Stimulated activated naive CD8-positive, alpha-beta T cell treated with anti-CD3 and anti-CD28 coated beads, Interleukin-15, Interleukin-2, amounts not matched to agents 100 ng/mL and 50 ng/mL, for 24 hours (primary cell): ENCODE measurements around the gene FNDC4.

ENCODE experiments used
- H3K27ac Mint-ChIP-seq: one replicate; pipeline ENCODE4 v1.8.0; 2021; ENCODE audit warnings: mild to moderate bottlenecking, mixed read lengths
- H3K27me3 Mint-ChIP-seq: one replicate; pipeline ENCODE4 v1.8.0; 2021; ENCODE audit warnings: mixed read lengths
- H3K36me3 Mint-ChIP-seq: one replicate; pipeline ENCODE4 v1.8.0; 2021; ENCODE audit warnings: low read depth, mixed read lengths
- H3K4me1 Mint-ChIP-seq: one replicate; pipeline ENCODE4 v1.8.0; 2021; ENCODE audit warnings: low read depth, mixed read lengths
- H3K4me3 Mint-ChIP-seq: one replicate; pipeline ENCODE4 v1.8.0; 2021; ENCODE audit warnings: mild to moderate bottlenecking, mixed read lengths
- H3K9me3 Mint-ChIP-seq: one replicate; pipeline ENCODE4 v1.8.0; 2021; ENCODE audit warnings: mixed read lengths

The FNDC4 gene

DNA sequence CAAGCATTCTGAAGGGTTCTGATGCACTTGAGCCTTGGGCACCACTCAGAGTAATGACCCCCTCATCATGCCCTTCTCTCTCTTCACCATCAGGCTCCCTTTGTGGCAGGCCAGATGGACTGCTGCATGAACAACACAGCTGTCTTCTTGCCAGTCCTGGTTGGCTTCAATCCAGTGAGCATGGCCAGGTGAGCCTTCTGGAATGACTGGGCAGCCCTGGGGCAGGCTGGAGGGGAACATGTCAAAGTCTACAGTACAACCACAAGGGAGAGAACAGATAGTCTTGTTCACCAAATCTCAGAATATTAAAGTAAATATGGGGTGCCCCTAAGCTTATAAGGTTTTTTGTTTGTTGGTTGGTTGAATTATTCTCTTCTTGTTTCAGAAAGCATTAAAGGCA lies 6.0 kb upstream of the FNDC4 start:
- H3K36me3 Mint-ChIP-seq = no peaks in the 10 kb centered on the region
- no peaks in the 10 kb centered on the region for H3K9me3 Mint-ChIP-seq
- H3K4me1 Mint-ChIP-seq = no peaks in the 10 kb centered on the region
- H3K27ac Mint-ChIP-seq = no peak overlapping the region
- H3K4me3 Mint-ChIP-seq = no peak overlapping the region
- H3K27me3 Mint-ChIP-seq = peaks cover 31% of the 10 kb centered on the region

DNA sequence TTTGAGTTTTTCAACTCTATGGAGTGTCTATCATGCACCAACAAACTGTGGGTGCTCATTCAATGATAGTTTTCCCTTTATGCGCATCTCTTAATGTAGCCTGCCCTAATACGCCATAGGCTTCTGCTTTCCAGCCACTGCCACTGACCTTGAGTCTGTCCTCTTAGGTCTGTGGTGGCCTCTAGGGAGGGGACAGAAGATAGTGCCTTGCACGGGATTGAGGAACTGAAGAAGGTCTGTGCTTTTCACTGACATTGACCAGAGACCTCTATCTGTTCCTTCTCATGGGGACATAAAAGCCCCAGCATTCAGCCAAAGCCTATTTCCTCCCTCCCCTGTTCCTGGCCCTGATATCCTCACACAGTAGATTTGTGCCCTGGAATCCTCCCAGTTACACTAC lies 4.0 kb upstream of the FNDC4 start:
- no peak overlapping the region for H3K4me3 Mint-ChIP-seq
- peaks cover 7% of the 10 kb centered on the region for H3K4me1 Mint-ChIP-seq
- H3K27me3 Mint-ChIP-seq = peaks cover 45% of the 10 kb centered on the region
- no peaks in the 10 kb centered on the region for H3K36me3 Mint-ChIP-seq
- no peak overlapping the region for H3K27ac Mint-ChIP-seq
- no peaks in the 10 kb centered on the region for H3K9me3 Mint-ChIP-seq

DNA sequence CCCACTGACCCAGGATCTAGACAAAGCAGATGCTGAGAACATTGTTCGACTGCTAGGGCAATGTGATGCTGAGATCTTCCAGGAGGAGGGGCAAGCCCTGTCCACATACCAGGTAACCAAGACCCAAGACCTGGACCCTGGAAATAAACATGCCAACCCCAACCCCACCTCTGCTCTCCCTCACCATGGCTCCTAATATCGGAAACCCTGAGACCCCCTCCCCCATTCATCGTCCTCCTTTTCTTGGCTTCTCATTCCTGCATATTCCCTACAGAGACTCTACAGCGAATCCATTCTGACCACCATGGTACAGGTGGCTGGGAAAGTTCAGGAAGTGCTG lies 2.3 kb upstream of the FNDC4 start:
- H3K27me3 Mint-ChIP-seq = peaks cover 55% of the 10 kb centered on the region
- H3K9me3 Mint-ChIP-seq = no peaks in the 10 kb centered on the region
- H3K4me1 Mint-ChIP-seq = peaks cover 12% of the 10 kb centered on the region
- no peak overlapping the region for H3K27ac Mint-ChIP-seq
- no peak overlapping the region for H3K4me3 Mint-ChIP-seq
- H3K36me3 Mint-ChIP-seq = no peaks in the 10 kb centered on the region

DNA sequence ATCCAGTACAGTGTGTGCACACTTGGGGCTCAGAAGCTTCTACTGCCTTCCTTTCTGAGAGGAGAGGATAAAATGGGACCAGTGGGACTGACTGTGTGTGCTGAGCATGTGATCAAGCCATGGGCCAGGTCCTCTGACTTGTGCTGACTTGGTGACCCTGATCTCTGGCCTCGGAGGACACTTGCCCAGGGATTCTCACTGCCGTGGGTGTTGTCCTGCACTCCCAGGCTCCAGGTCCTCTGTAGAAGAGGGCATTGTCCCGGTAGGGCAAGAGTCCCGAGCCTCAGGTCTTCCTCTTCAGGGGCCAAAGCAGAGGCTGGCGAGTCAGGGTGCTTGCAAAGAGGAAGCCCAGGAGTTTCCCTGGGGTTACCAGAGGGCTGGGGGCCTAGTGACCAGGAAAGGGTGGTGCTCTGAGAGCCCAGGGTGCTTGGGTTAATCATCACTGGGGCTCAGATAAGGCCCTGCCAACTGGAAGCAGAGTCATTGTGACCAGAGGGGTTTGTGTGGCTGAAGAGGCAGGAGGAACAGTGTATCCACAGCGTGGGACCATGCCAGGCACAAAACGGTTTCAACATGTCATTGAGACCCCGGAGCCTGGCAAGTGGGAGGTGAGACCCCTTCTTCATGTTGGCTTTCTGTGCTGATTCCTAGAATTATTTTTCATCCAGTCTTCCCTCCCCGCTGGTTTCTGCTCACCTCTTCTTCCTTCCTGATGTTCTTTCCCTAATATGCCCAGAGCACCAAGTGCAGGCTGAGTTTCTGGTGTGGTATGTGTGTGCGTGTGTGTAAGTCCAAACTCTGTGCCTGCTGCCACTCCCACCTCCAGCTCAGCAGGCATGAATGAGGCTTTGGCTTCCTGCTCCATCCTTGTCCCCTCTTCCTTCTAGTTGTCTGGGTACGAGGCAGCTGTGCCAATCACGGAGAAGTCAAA lies 1.6 kb upstream of the FNDC4 start, which contains the start of gene GCKR:
GCKR (plus strand) TSS at position 483 of the 931 bp plus-strand sequence; CDS start at position 549, 66 bp downstream.
- peak within 1 kb of the TSS; percentile 59 for H3K4me3 Mint-ChIP-seq
- H3K27me3 Mint-ChIP-seq = peaks cover 55% of the 10 kb centered on the region

DNA sequence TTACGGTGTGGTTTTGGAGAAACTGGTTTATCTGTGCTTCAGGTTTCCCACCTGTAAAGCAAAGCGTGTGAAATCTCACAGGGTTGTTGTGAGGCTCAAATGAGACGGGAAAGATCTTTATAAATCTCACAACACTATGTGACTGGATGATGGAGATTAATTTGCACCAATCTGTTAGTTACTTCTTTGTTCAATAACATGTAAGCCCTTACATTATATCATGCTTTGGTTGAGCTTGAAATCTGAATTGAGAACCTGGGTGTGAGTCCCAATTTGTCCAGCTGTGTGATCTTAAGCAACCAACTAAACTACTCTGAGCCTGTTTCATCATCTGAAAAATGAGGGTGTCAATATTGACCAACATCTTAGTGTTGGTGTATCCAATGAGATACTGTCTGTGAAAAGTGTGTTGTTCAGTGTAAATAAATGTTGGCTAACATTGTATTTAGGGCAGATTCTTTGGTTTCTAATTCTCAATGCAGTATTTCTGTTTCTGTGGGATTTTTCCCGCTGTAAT lies 898 bp upstream of the FNDC4 start:
- H3K27ac Mint-ChIP-seq = no peak overlapping the region
- no peaks in the 10 kb centered on the region for H3K36me3 Mint-ChIP-seq
- H3K4me1 Mint-ChIP-seq = peaks cover 14% of the 10 kb centered on the region
- peak overlapping the region; percentile 59 for H3K4me3 Mint-ChIP-seq
- H3K9me3 Mint-ChIP-seq = no peaks in the 10 kb centered on the region
- peaks cover 55% of the 10 kb centered on the region for H3K27me3 Mint-ChIP-seq

More for the DNA sequence above, 1.6 kb upstream of the FNDC4 start, which contains the start of gene GCKR:
- H3K9me3 Mint-ChIP-seq = no peaks in the 10 kb centered on the region
- H3K36me3 Mint-ChIP-seq = no peaks in the 10 kb centered on the region
- peaks cover 12% of the 10 kb centered on the region for H3K4me1 Mint-ChIP-seq
- no peak within 1 kb of the TSS for H3K27ac Mint-ChIP-seq

DNA sequence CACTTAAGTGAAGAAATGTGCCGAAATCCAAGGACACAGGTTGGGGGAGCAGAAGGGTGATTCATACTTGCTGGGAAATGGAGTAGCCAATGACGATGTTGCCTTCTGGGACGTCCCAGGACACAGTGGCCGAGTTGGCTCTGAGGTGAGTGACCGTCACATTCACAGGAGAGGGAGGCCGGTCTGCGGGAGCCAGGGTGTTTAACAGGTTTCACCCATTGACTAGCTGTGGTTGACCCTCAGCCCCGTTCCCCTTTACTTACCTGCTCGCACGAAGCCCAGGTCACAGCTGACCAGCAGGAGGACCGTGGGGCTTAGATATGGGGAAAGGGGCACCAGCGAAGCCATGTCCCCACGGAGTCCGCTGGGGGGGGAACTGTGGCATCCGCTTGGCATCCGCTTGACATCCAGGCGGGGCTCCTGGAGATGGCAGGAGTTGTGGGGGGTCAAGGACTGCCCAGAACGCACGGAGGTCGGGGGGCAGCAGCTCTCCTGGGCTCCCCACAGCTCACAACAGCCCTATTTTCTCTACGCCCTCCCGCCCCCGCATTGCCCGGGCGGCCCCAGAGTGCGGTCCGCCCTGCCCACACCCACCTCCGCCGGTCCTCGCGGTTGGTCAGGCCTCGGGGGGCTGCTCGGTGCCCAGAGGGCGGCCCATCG lies 586 bp downstream of the FNDC4 start:
- no peaks in the 10 kb centered on the region for H3K9me3 Mint-ChIP-seq
- H3K27ac Mint-ChIP-seq = no peak overlapping the region
- H3K27me3 Mint-ChIP-seq = peaks cover 54% of the 10 kb centered on the region
- peaks cover 26% of the 10 kb centered on the region for H3K4me1 Mint-ChIP-seq
- no peaks in the 10 kb centered on the region for H3K36me3 Mint-ChIP-seq
- H3K4me3 Mint-ChIP-seq = peak overlapping the region; percentile 49

DNA sequence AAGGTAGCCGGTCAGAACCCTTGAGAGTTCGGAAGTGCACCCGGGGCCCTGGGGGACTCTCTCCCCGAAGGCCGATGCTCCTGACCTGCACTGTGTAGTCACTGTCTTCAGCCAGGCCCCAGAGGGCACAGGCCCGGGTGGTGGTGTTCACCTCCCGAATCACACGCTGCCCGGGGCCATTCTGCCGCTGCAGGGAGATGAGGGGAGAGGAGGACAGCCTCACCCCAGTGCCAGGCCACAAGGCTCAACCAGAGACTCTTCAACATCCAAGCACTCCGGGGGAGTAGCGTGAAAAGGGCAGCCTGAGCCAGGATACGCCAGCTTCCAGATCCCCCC lies 1.1 kb downstream of the FNDC4 start:
- H3K4me3 Mint-ChIP-seq = peak overlapping the region; percentile 49
- peaks cover 31% of the 10 kb centered on the region for H3K4me1 Mint-ChIP-seq
- H3K27ac Mint-ChIP-seq = no peak overlapping the region
- H3K27me3 Mint-ChIP-seq = peaks cover 50% of the 10 kb centered on the region
- no peaks in the 10 kb centered on the region for H3K36me3 Mint-ChIP-seq
- no peaks in the 10 kb centered on the region for H3K9me3 Mint-ChIP-seq

DNA sequence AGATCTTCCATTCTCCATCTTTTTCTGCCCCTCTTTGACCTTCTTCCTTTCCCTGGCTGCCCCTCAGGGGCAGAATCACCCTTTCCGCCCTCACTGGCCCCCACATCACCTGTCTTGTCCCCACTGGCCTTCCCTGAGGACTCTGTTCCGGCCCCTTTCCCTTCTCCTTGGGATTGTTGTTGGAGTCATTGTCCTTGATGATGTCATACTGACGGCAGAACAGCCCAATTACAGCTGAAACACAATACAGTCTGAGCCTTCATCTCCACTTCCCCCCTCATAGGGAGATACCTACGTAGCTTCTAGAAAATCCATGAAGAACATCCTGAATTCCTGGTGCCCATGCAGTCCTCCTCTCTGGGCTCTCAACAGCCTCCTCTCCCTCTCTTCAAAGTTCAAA lies 2.4 kb downstream of the FNDC4 start:
- Mint-ChIP-seq H3K9me3 (no peaks in the 10 kb centered on the region), H3K4me1 (peaks cover 38% of the 10 kb centered on the region), H3K4me3 (no peak overlapping the region), H3K36me3 (no peaks in the 10 kb centered on the region), H3K27ac (no peak overlapping the region), H3K27me3 (peaks cover 39% of the 10 kb centered on the region)

DNA sequence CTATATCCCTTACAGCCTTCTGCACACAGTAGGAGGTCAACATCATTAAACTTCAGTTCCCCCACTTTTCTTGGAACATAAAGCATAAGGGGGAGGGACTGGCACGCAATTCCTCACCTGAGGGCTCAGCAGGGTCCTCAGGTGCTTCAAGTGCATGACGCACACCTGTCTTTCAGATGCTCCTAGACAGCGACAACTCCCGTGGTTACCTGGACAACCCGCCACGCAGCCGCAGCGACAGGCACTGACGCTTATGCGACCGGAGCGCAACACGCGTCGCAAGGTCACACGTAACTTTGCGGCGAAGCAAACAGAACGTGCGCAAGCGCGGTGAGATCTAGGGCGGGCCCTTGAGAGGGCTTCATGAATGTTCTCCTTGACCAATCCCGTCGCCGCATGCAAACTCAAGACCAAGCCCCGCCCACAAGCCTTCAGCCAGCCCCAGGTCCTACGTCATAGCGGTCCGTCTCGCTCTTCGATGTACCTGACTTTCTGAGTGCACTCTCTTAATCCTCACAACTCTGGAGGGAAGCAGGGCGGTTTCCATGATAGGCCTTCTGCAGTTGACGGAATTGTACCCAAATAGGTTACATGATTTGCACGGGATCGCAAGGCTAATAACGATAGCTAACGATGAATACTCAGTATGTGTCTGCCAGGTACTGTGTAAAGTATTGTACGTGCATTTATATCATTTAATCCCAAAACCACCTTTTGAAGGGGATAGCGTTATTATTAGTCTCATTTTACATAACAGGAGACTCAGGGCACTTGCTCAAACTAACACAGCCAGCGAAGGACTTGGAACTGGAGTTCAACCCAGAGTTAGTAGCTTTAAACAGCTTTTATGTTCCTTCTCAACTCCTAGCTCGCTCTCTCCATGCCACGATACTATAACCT lies 5.3 kb downstream of the FNDC4 start, which contains the start of gene IFT172:
IFT172 (minus strand) TSS at position 246 of the 900 bp plus-strand sequence; CDS start at position 156, 90 bp downstream.
- peak within 1 kb of the TSS; percentile 87 for H3K27ac Mint-ChIP-seq

DNA sequence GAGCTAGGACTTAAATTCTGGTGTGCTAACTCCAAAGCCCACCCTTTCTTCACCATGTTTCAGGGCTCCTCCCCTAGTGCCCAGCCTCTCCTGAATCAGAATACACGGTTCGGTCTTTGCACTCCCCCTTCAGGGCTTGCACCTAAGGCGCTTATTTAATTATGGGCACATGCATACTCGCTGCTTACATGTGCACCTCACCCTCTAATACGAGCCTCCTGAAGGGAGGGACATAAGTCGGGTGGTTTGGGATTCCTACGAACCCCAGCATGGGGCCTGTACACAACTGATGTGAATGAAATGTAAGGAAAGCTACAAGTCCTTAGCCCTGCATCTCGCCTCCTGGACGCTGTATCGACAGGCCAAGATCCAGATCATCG lies 5.9 kb downstream of the FNDC4 start:
- Mint-ChIP-seq H3K27ac (peak overlapping the region; percentile 87), H3K4me1 (peaks cover 31% of the 10 kb centered on the region), H3K4me3 (peak overlapping the region; percentile 91), H3K27me3 (peaks cover 11% of the 10 kb centered on the region), H3K36me3 (no peaks in the 10 kb centered on the region), H3K9me3 (no peaks in the 10 kb centered on the region)

More for the DNA sequence above, 5.3 kb downstream of the FNDC4 start, which contains the start of gene IFT172:
- no peaks in the 10 kb centered on the region for H3K9me3 Mint-ChIP-seq
- H3K36me3 Mint-ChIP-seq = no peaks in the 10 kb centered on the region
- peak within 1 kb of the TSS; percentile 91 for H3K4me3 Mint-ChIP-seq
- peaks cover 31% of the 10 kb centered on the region for H3K4me1 Mint-ChIP-seq
- H3K27me3 Mint-ChIP-seq = peaks cover 15% of the 10 kb centered on the region

DNA sequence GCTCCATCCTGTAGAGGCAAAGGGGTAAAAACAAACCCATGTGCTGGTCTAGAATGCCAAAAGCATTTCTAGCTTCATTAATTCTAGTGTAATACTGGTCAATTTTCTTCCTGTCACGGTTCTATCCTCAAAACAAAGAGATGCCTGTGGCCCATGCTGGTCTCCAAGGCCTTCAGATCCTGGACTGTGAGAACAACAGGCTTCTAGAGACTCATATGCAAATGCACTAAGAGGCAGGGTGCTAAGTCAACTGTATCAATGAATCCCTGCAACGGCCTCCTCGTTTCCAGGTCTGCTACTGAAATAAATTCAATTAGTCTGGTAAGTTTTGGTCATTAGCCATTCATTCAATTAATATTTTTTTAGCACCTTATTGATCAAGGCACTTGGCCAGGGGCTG lies 9.5 kb downstream of the FNDC4 start:
- Mint-ChIP-seq H3K4me3 (no peak overlapping the region), H3K27me3 (no peaks in the 10 kb centered on the region), H3K27ac (no peak overlapping the region), H3K36me3 (peaks cover 7% of the 10 kb centered on the region), H3K9me3 (no peaks in the 10 kb centered on the region), H3K4me1 (peaks cover 21% of the 10 kb centered on the region)

DNA sequence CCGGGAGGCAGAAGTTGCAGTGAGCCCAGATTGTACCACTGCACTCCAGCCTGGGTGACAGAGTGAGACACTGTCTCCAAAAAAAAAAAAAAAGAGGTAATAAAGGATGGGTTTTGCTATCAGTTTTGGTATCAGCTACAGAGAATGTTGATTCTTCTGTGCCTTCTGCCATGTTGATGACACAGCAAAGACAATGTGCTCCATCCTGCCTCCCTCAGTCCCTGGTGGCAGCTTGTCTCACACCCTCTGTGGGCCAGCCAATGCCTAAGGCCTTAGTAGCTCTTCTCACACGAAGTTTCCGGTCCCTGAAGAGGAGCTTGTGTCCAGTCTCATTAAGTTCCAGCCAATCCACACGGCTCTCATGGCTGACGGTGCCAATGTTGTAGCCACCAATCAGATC lies 23.0 kb downstream of the FNDC4 start:
- Mint-ChIP-seq H3K36me3 (peaks cover 16% of the 10 kb centered on the region), H3K27ac (no peak overlapping the region), H3K4me1 (no peaks in the 10 kb centered on the region), H3K9me3 (no peaks in the 10 kb centered on the region), H3K4me3 (no peak overlapping the region), H3K27me3 (no peaks in the 10 kb centered on the region)

DNA sequence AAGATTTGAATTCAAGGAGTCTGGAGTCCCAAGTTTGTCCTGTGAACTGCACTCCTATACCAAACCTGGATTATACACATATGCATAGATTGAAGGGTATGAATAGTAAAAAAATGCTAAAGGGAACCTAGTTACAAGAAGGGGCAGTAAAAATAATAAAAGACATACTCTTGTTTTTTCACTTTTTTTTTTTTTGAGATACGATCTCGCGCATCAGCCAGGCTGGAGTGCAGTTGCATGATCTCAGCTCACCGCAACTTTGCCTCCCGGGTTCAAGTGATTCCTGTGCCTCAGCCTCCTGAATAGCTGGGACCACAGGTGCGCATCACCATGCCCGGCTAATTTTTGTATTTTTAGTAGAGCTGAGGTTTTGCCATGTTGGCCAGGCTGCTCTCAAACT lies 30.6 kb downstream of the FNDC4 start:
- no peak overlapping the region for H3K27ac Mint-ChIP-seq
- H3K4me3 Mint-ChIP-seq = no peak overlapping the region
- no peaks in the 10 kb centered on the region for H3K27me3 Mint-ChIP-seq
- peaks cover 14% of the 10 kb centered on the region for H3K36me3 Mint-ChIP-seq
- H3K4me1 Mint-ChIP-seq = no peaks in the 10 kb centered on the region
- H3K9me3 Mint-ChIP-seq = no peaks in the 10 kb centered on the region

DNA sequence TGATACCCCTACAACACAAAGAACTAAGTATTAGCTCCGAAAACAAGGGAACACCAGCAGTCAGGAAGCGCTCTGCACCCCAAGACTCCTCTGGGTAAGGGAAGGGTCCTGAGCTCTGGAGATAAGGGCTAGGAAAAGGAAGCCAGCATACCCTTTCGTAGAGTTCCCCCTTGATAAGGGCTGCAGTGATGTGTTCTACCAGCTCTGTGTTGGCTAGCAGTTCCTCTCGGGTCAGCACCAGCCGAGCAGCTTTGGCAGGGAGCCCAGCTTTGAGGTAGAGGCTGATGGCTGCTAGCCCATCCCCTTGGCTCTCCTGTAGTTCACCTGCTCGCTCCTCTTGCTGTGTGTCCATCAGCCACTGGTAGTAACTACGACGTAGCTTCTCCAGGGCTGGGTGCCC lies 33.9 kb downstream of the FNDC4 start:
- no peak overlapping the region for H3K4me3 Mint-ChIP-seq
- no peak overlapping the region for H3K27ac Mint-ChIP-seq

More for the DNA sequence above, 33.9 kb downstream of the FNDC4 start:
- no peaks in the 10 kb centered on the region for H3K9me3 Mint-ChIP-seq
- peaks cover 22% of the 10 kb centered on the region for H3K36me3 Mint-ChIP-seq
- H3K4me1 Mint-ChIP-seq = no peaks in the 10 kb centered on the region
- H3K27me3 Mint-ChIP-seq = no peaks in the 10 kb centered on the region
